DMS53 treated with DMSO at 0.1 percent for 48 hours (cell line): ENCODE data around the gene PCDHGA6.
"Not testable (repeated sequence)": the region's sequence is repeated elsewhere in the genome, so short reads cannot be mapped to it uniquely, and the experiment has no call there.

Source experiments
- DNase-seq: peaks from one replicate; lab custom pipeline; 2025; ENCODE audit not compliant: unreplicated experiment; lab: John Stamatoyannopoulos, UW

PCDHGA6 gene

DNA sequence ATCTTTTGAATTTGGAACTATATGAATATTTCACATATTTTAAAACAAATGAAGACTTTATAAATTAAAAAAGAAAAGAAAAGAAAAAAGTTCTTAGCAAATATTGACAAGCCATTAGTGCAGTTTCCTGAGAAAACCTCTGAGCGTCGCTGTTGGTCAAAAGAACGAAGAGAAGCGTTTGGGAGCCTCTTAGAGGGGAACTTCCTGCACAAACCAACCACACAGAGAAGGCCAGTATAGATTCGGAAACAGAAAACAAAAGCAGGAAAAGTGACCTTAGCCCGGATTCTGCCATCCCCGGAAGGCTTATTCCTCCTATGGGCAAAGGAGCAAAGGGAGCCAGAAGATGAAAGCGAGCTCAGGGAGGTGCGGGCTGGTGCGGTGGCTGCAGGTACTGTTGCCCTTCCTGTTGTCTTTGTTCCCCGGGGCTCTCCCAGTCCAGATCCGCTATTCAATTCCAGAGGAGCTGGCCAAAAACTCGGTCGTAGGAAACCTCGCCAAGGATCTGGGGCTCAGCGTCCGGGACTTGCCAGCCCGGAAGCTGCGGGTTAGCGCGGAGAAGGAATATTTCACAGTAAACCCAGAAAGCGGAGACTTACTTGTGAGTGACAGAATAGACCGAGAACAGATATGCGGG lies 13.8 kb upstream of the PCDHGA6 start, which contains the start of gene PCDHGB2:
TSS of gene PCDHGB2 (plus strand) at position 205 of the 637 bp plus-strand sequence. CDS start at position 347, 142 bp downstream.
- no peak for DNase-seq

- DNase-seq: no peak
Observed at GRCh38 chr5:141360685-141361084, 13.0 kb upstream of the PCDHGA6 start.

DNA sequence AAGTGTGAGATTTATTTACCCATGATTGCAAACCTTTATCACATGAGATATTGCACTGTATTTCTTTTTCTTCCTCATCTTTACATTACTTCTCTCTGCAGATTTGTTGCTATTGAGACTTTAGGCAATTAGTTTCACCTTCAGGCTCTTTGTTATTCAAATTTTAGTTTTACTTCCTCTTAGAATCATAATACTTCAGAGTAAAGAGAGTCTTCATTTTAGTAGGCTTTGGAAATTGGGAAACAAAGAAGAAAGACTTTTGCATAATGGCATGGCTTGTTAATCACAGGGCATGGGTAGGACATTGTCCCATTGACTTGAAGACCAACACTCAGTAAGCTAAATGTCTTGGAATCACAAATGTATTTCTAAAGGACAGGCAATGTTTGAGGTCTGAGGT lies 11.0 kb upstream of the PCDHGA6 start:
- no peak for DNase-seq

DNA sequence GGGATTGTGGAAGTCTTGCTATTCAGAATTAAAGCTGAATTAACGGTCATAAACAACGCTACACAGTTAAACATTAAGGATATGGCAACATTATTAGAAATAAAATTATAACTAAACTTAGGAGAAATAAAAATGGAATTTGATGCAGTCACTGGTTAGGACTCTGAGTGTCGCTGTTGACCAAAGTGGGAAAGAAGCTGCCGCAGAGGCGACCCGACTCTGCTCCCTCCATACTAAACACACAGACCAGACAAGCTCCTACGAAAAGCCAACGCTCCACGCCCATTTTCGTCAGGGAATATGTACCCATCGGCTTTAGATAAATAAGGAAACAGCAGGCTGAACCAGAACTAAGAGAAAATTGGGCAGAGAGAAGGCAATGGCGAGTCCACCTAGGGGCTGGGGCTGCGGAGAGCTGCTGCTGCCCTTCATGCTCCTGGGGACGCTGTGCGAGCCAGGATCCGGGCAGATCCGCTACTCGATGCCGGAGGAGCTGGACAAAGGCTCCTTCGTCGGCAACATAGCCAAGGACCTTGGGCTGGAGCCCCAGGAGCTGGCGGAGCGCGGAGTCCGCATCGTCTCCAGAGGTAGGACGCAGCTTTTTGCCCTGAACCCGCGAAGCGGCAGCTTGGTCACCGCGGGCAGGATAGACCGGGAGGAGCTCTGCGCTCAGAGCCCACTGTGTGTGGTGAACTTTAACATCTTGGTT lies 9.6 kb upstream of the PCDHGA6 start, which contains the start of gene PCDHGA5:
TSS of gene PCDHGA5 (plus strand) at position 211 of the 709 bp plus-strand sequence. CDS start at position 380, 169 bp downstream.
- no peak for DNase-seq

DNA sequence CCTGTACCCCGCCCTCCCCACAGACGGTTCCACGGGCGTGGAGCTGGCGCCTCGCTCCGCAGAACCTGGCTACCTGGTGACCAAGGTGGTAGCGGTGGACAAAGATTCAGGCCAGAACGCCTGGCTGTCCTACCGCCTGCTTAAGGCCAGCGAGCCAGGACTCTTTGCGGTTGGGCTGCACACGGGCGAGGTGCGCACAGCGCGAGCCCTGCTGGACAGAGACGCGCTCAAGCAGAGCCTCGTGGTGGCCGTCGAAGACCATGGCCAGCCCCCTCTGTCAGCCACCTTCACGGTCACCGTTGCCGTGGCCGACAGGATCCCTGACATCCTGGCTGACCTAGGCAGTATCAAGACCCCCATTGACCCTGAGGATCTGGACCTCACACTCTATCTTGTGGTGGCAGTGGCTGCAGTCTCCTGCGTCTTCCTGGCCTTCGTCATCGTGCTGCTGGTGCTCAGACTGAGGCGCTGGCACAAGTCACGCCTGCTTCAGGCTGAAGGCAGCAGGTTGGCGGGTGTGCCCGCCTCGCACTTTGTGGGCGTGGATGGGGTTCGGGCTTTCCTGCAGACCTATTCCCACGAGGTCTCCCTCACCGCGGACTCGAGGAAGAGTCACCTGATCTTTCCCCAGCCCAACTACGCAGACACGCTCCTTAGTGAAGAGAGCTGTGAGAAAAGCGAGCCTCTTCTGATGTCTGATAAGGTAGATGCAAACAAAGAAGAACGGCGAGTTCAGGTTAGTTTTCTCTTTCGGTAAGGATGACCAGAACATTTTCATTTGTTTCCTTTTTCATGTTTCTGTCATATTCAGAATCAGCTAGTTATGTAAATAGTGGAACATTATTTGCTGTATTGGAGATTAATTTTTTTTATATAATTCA lies 7.4 kb upstream of the PCDHGA6 start:
- DNase-seq: no peak

- DNase-seq: peak; percentile 10
Observed at GRCh38 chr5:141369994-141370848, 3.5 kb upstream of the PCDHGA6 start, which contains the start of gene PCDHGB3. PCDHGB3 (plus strand) TSS chr5:141370242; CDS start chr5:141370395, 153 bp downstream.

DNA sequence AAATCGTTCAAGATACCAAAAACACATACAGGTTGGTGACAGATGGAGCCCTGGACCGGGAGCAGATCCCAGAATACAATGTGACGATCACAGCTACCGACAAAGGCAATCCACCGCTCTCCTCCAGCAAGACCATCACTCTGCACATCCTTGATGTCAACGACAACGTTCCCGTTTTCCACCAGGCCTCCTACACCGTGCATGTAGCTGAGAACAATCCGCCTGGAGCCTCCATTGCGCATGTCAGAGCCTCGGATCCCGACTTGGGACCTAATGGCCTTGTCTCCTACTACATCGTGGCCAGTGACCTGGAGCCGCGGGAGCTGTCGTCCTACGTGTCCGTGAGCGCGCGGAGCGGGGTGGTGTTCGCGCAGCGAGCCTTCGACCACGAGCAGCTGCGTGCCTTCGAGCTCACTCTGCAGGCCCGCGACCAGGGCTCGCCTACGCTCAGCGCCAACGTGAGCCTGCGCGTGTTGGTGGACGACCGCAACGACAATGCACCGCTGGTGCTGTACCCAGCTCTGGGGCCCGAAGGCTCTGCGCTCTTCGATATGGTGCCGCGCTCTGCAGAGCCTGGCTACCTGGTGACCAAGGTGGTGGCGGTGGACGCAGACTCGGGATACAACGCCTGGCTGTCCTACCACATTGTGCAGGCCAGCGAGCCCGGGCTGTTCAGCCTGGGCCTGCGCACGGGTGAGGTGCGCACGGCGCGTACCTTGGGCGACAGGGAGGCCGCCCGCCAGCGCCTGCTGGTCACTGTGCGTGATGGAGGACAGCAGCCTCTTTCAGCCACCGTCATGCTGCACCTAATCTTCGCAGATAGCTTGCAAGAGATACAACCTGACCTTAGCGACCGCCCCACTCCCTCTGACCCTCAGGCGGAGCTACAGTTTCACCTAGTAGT lies 1.9 kb upstream of the PCDHGA6 start:
- no peak for DNase-seq

DNA sequence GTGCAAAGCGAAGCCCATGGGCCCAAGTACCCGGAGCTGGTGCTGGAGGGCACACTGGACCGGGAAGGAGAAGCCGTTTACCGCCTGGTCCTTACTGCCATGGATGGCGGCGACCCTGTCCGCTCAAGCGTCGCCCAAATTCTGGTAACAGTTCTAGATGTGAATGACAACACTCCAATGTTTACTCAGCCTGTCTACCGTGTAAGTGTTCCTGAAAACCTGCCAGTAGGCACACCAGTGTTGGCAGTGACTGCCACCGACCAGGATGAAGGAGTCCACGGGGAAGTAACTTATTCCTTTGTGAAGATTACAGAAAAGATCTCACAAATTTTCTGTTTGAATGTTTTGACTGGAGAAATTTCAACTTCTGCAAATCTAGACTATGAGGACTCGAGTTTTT lies 936 bp downstream of the PCDHGA6 start:
- no peak for DNase-seq

DNA sequence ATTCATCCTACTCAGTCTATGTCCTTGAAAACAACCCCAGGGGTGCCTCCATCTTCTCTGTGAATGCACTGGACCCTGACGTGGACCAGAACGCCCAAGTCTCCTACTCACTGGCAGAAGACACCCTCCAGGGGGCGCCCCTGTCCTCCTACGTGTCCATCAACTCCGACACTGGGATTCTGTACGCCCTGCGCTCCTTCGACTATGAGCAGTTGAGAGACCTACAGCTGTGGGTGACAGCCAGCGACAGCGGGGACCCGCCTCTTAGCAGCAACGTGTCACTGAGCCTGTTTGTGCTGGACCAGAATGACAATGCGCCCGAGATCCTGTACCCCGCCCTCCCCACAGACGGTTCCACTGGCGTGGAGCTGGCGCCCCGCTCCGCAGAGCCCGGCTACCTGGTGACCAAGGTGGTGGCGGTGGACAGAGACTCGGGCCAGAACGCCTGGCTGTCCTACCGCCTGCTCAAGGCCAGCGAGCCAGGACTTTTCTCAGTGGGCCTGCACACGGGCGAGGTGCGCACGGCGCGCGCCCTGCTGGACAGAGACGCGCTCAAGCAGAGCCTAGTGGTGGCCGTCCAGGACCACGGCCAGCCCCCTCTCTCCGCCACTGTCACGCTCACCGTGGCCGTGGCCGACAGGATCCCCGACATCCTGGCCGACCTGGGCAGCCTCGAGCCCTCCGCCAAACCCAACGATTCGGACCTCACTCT lies 1.9 kb downstream of the PCDHGA6 start:
- not testable (repeated sequence) for DNase-seq

- DNase-seq: peak; percentile 24
Observed at GRCh38 chr5:141382469-141383294, 9.0 kb downstream of the PCDHGA6 start, which contains the start of gene PCDHGA7. PCDHGA7 (plus strand) TSS chr5:141382742; CDS start chr5:141382900, 158 bp downstream.

- no peak for DNase-seq
Observed at GRCh38 chr5:141383345-141383744, 9.7 kb downstream of the PCDHGA6 start.

- no peak for DNase-seq
Observed at GRCh38 chr5:141384471-141385267, 11.0 kb downstream of the PCDHGA6 start.

DNA sequence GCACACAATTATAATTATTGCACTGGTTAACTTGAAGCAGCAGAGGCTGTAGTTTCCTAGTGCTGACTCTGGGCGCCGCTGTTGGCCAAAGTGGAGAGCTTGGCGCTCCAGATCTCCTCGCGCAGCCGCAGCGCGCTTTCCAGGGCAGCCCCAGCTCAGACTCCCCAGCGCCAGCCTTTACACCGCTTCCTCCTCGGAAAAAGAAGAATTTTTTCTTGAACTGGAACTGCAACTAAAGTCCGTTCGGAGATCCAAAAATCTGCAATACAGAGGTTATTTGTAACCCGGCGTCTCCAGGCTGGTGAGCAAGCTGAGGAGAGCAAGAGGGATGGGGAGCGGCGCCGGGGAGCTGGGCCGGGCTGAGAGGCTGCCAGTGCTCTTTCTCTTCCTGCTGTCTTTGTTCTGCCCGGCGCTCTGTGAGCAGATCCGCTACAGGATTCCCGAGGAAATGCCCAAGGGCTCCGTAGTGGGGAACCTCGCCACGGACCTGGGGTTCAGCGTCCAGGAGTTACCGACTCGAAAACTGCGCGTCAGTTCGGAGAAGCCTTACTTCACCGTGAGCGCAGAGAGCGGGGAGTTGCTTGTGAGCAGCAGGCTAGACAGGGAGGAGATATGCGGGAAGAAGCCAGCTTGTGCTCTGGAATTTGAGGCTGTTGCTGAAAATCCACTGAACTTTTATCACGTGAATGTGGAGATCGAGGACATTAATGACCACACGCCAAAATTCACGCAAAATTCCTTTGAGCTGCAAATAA lies 14.0 kb downstream of the PCDHGA6 start, which contains the start of gene PCDHGB4:
TSS of gene PCDHGB4 (plus strand) at position 142 of the 755 bp plus-strand sequence. CDS start at position 329, 187 bp downstream.
- DNase-seq: peak; percentile 59

GRCh38 chr5:141388661-141389060 lies 15.0 kb downstream of the PCDHGA6 start:
- DNase-seq: no peak

- no peak for DNase-seq
Observed at GRCh38 chr5:141389153-141390042, 15.7 kb downstream of the PCDHGA6 start.
